ENCODE measurements around the gene USP6. TPM values are rescaled to one million over a fixed set of nuclear protein-coding genes. Genes with fewer than 3 reads are reported as not detected.

The USP6 gene
- total RNA-seq, result 0.18 TPM in 1 of 2 replicates, not detected in the other

GRCh38 chr17:5115673-5116651 is at the start of gene USP6:
USP6 (plus strand) TSS chr17:5116032; CDS start chr17:5130368, 14,336 bp downstream.

GRCh38 chr17:5078106-5079028 is 37.5 kb upstream of the USP6 start, which contains the start of gene ZFP3:
ZFP3 (plus strand) TSS chr17:5078467; CDS start chr17:5091505, 13,038 bp downstream.

GRCh38 chr17:5111402-5112204 is 4.2 kb upstream of the USP6 start, which contains the start of gene ZNF232:
ZNF232 (minus strand) TSS chr17:5111878; CDS start chr17:5111822, 56 bp downstream.

GRCh38 chr17:5191541-5192417 is 75.9 kb downstream of the USP6 start, which contains the start of gene ZNF594:
ZNF594 (minus strand) TSS chr17:5191868; CDS start chr17:5184256, 7,612 bp downstream.

Other genes with a start within 250 kb of the USP6 start
- 4.3 and 5.7 TPM in 2 replicates for gene C17orf107, start 216.5 kb upstream of the USP6 start, total RNA-seq
- gene CHRNE, start 212.9 kb upstream of the USP6 start, total RNA-seq, result 0.35 and 0.86 TPM in 2 replicates
- not detected in 2 replicates for gene GP1BA, start 183.8 kb upstream of the USP6 start, total RNA-seq
- 61.9 and 65.2 TPM in 2 replicates for gene SLC25A11, start 176.0 kb upstream of the USP6 start, total RNA-seq
- 64.3 and 64.5 TPM in 2 replicates for gene RNF167, start 175.8 kb upstream of the USP6 start, total RNA-seq
- 1,248 and 1,319 TPM in 2 replicates for gene PFN1, start 167.5 kb upstream of the USP6 start, total RNA-seq
- 3.4 TPM in 1 of 2 replicates, not detected in the other for gene ENO3, start 164.9 kb upstream of the USP6 start, total RNA-seq
- 60.0 and 64.9 TPM in 2 replicates for gene SPAG7, start 148.2 kb upstream of the USP6 start, total RNA-seq
- 15.6 and 36.6 TPM in 2 replicates for gene CAMTA2, start 128.4 kb upstream of the USP6 start, total RNA-seq
- gene INCA1, start 118.5 kb upstream of the USP6 start, total RNA-seq, result under 0.01 and 0.53 TPM in 2 replicates
- gene KIF1C, start 118.1 kb upstream of the USP6 start, total RNA-seq, result 49.3 and 54.8 TPM in 2 replicates
- 0.29 and 0.71 TPM in 2 replicates for gene SLC52A1, start 80.6 kb upstream of the USP6 start, total RNA-seq
- 0.89 and 1.7 TPM in 2 replicates for gene ZFP3, start 37.6 kb upstream of the USP6 start, total RNA-seq
- gene ZNF232, start 4.2 kb upstream of the USP6 start, total RNA-seq, result 3.5 and 6.6 TPM in 2 replicates
- 0.29 and 1.6 TPM in 2 replicates for gene ZNF594, start 75.8 kb downstream of the USP6 start, total RNA-seq
- not detected in 2 replicates for gene SCIMP, start 118.8 kb downstream of the USP6 start, total RNA-seq
- 31.2 and 31.4 TPM in 2 replicates for gene RABEP1, start 166.3 kb downstream of the USP6 start, total RNA-seq